Smooth muscle cell (in vitro differentiated cells): ENCODE results near the gene MACROD1. TPM values are rescaled to one million over a fixed set of nuclear protein-coding genes. Genes with fewer than 3 reads are reported as not detected.

Experiments used
- DNase-seq: peaks from one replicate; lab custom pipeline; 2025; ENCODE audit not compliant: unreplicated experiment; lab: John Stamatoyannopoulos, UW
- H2AFZ ChIP-seq: fragments of 200-600 bp; sonication (generic); 2 replicates; pipeline ENCODE4 v1.6.0; 2016; ENCODE audit warnings: antibody characterized with exemption, low read depth, mild to moderate bottlenecking
- H3F3A ChIP-seq: fragments of 200-600 bp; sonication (generic); 2 replicates; pipeline ENCODE4 v1.6.0; 2017; ENCODE audit warnings: antibody characterized with exemption, low read depth
- H3K27ac ChIP-seq: fragments of 200-600 bp; sonication (generic); 2 replicates; pipeline ENCODE4 v1.5.1; 2016; ENCODE audit warnings: low read depth, mild to moderate bottlenecking
- H3K27me3 ChIP-seq: fragments of 200-600 bp; sonication (generic); 2 replicates; pipeline ENCODE4 v1.6.1; 2016; ENCODE audit warnings: low read depth, mild to moderate bottlenecking
- H3K36me3 ChIP-seq: fragments of 200-600 bp; sonication (generic); 2 replicates; pipeline ENCODE4 v1.5.1; 2016; ENCODE audit warnings: low read depth
- H3K4me1 ChIP-seq: fragments of 200-600 bp; sonication (generic); 2 replicates; pipeline ENCODE4 v1.5.1; 2016; ENCODE audit warnings: low read depth
- H3K4me2 ChIP-seq: fragments of 200-600 bp; sonication (generic); 2 replicates; pipeline ENCODE4 v1.6.0; 2016; ENCODE audit warnings: mild to moderate bottlenecking
- H3K4me3 ChIP-seq: fragments of 200-600 bp; sonication (generic); 2 replicates; pipeline ENCODE4 v1.5.1; 2016; ENCODE audit warnings: mild to moderate bottlenecking
- H3K79me2 ChIP-seq: fragments of 200-600 bp; sonication (generic); 2 replicates; pipeline ENCODE4 v1.6.0; 2016; ENCODE audit warnings: low read depth, mild to moderate bottlenecking
- H3K9ac ChIP-seq: fragments of 200-600 bp; sonication (generic); 2 replicates; pipeline ENCODE4 v1.6.0; 2016; ENCODE audit warnings: low read depth
- H3K9me3 ChIP-seq: fragments of 200-600 bp; sonication (generic); replicated peaks from 2 replicates; pipeline ENCODE4 v1.5.1; 2016; ENCODE audit warnings: low read depth
- H4K20me1 ChIP-seq: fragments of 200-600 bp; sonication (generic); 2 replicates; pipeline ENCODE4 v1.6.0; 2016; ENCODE audit warnings: low read depth
- CTCF ChIP-seq: fragments of 200-600 bp; sonication (generic); IDR thresholded peaks from 2 replicates; pipeline ENCODE4 v1.5.1; 2017; ENCODE audit warnings: borderline replicate concordance, mild to moderate bottlenecking, antibody characterized with exemption; ENCODE audit not compliant: insufficient read depth, poor library complexity, severe bottlenecking
- whole genome bisulfite sequencing: methylation state at CpG from one replicate; pipeline ENCODE4 v1.1.7; 2016; ENCODE audit warnings: low lambda C conversion rate; 5-methylcytosine and 5-hydroxymethylcytosine counted together
- polyA plus RNA-seq: library from polyadenylated mRNA; unstranded; fragments of >200 nt; fragmentation: Nextera tagmentation; extraction: Ambion mirVana; gene quantifications from 2 replicates; pipeline ENCODE4 v1.2.1, GENCODE V29; 2016
- total RNA-seq: library from RNA; depleted of rRNA; stranded (reverse); fragments of >200 nt; gene quantifications from 2 replicates; pipeline ENCODE4 v1.2.3, GENCODE V29; 2014

Gene MACROD1
- total and polyA plus RNA-seq, 2 experiments from 2014 or later: 9.2 to 32.6 TPM

- H2AFZ ChIP-seq: no peak overlapping the region
- H4K20me1 ChIP-seq: peaks cover 66% of the 10 kb centered on the region
- no peaks in the 10 kb centered on the region for H3K27me3 ChIP-seq
- no peaks in the 10 kb centered on the region for H3K36me3 ChIP-seq
- H3K27ac ChIP-seq: no peak overlapping the region
- no peak overlapping the region for H3K9ac ChIP-seq
- no peak for TF ChIP-seq CTCF
- peaks cover 21% of the 10 kb centered on the region for H3K4me1 ChIP-seq
- H3K9me3 ChIP-seq: no peaks in the 10 kb centered on the region
- H3K79me2 ChIP-seq: no peaks in the 10 kb centered on the region
- 29% methylated on average over 32 of the region's 54 CpGs for WGBS
- H3K4me3 ChIP-seq: peak overlapping the region; percentile 44
- H3K4me2 ChIP-seq: peak overlapping the region; percentile 92
- DNase-seq: no peak
- H3F3A ChIP-seq: no peaks in the 10 kb centered on the region
Observed at GRCh38 chr11:63998558-63999348, 167.2 kb downstream of the MACROD1 start.

GRCh38 chr11:63997801-63998337 is 168.0 kb downstream of the MACROD1 start:
- H4K20me1 ChIP-seq: peaks cover 75% of the 10 kb centered on the region

GRCh38 chr11:63997104-63997700 is 168.7 kb downstream of the MACROD1 start:
- 97% methylated on average over 27 of the region's 27 CpGs for WGBS
- H2AFZ ChIP-seq: no peak overlapping the region
- no peak overlapping the region for H3K4me2 ChIP-seq
- DNase-seq: no peak
- H3K4me1 ChIP-seq: peaks cover 21% of the 10 kb centered on the region
- H3K9ac ChIP-seq: no peak overlapping the region
- no peaks in the 10 kb centered on the region for H3K9me3 ChIP-seq
- H3K36me3 ChIP-seq: no peaks in the 10 kb centered on the region
- no peak overlapping the region for H3K4me3 ChIP-seq
- H3K27me3 ChIP-seq: no peaks in the 10 kb centered on the region
- TF ChIP-seq CTCF: no peak
- H4K20me1 ChIP-seq: peaks cover 80% of the 10 kb centered on the region
- no peaks in the 10 kb centered on the region for H3K79me2 ChIP-seq
- no peak overlapping the region for H3K27ac ChIP-seq
- H3F3A ChIP-seq: no peaks in the 10 kb centered on the region

More at GRCh38 chr11:63997801-63998337, 168.0 kb downstream of the MACROD1 start:
- Histone ChIP-seq H3K79me2 (no peaks in the 10 kb centered on the region), H3K36me3 (no peaks in the 10 kb centered on the region), H3F3A (no peaks in the 10 kb centered on the region), H3K9ac (no peak overlapping the region), H3K27me3 (no peaks in the 10 kb centered on the region), H3K4me1 (peaks cover 21% of the 10 kb centered on the region), H3K9me3 (no peaks in the 10 kb centered on the region), H3K27ac (no peak overlapping the region), H2AFZ (no peak overlapping the region), H3K4me2 (no peak overlapping the region), H3K4me3 (no peak overlapping the region)
- 88% methylated on average over 11 of the region's 11 CpGs for WGBS
- no peak for DNase-seq
- TF ChIP-seq CTCF: no peak
